Hepatocyte (in vitro differentiated cells): ENCODE data around the gene EFNA2.

ENCODE experiments used
- CTCF ChIP-seq: fragments of 200-600 bp; sonication (generic); IDR thresholded peaks from 2 replicates; pipeline ENCODE4 v1.5.1; 2016; ENCODE audit warnings: antibody characterized with exemption, mild to moderate bottlenecking; ENCODE audit not compliant: poor library complexity
- EZH2 ChIP-seq: fragments of 200-600 bp; sonication (generic); IDR thresholded peaks from 2 replicates; pipeline ENCODE4 v1.6.1; 2016; ENCODE audit warnings: antibody characterized with exemption, mild to moderate bottlenecking, borderline replicate concordance

- TF ChIP-seq EZH2 (no peak), CTCF (no peak)
Measured at GRCh38 chr19:1245494-1246264, 40.0 kb upstream of the EFNA2 start.
